HTERT RPE-1 (cell line): Measurements from ENCODE around the gene TNFSF9.

Source experiments
- in situ Hi-C: fragments of 300-500 bp; cut with MboI; formaldehyde crosslinking; loops from 4 replicates; pipeline ENCODE4 v1.14.3; 2020; ENCODE audit warnings: low sequenced_read_pairs

Gene TNFSF9

GRCh38 chr19:6530386-6531162 lies at the start of gene TNFSF9:
TSS of gene TNFSF9 (plus strand) at chr19:6531026. CDS start at chr19:6531037, 11 bp downstream.
- in situ Hi-C loops: no loop called here

GRCh38 chr19:6481541-6482342 lies 49.1 kb upstream of the TNFSF9 start, which contains the start of gene DENND1C:
TSS of gene DENND1C (minus strand) at chr19:6481787. CDS start at chr19:6481695, 92 bp downstream.
- in situ Hi-C loops: no loop called here

GRCh38 chr19:6482343-6482686 lies 48.5 kb upstream of the TNFSF9 start:
- in situ Hi-C loops: no loop called here

- in situ Hi-C loops: no loop called here
These were observed 47.6 kb upstream of the TNFSF9 start for GRCh38 chr19:6483235-6483634.

GRCh38 chr19:6484230-6484629 lies 46.6 kb upstream of the TNFSF9 start:
- in situ Hi-C loops: no loop called here

- in situ Hi-C loops: no loop called here
These were observed 46.0 kb upstream of the TNFSF9 start for GRCh38 chr19:6484831-6485230.

GRCh38 chr19:6489278-6490061 lies 41.4 kb upstream of the TNFSF9 start:
- in situ Hi-C loops: no loop called here

- in situ Hi-C loops: no loop called here
These were observed 40.7 kb upstream of the TNFSF9 start for GRCh38 chr19:6490134-6490533.

- in situ Hi-C loops: no loop called here
These were observed 38.8 kb upstream of the TNFSF9 start for GRCh38 chr19:6491802-6492592.

- in situ Hi-C loops: no loop called here
These were observed 36.3 kb upstream of the TNFSF9 start for GRCh38 chr19:6494438-6495036.

GRCh38 chr19:6495947-6496346 lies 34.9 kb upstream of the TNFSF9 start:
- in situ Hi-C loops: no loop called here

GRCh38 chr19:6498294-6499036 lies 32.4 kb upstream of the TNFSF9 start:
- in situ Hi-C loops: no loop called here

GRCh38 chr19:6499052-6499790 lies 31.6 kb upstream of the TNFSF9 start:
- in situ Hi-C loops: no loop called here

- in situ Hi-C loops: no loop called here
These were observed 29.7 kb upstream of the TNFSF9 start for GRCh38 chr19:6500837-6501739.

GRCh38 chr19:6501740-6502648 lies 28.8 kb upstream of the TNFSF9 start, which contains the start of gene TUBB4A:
TSS of gene TUBB4A (minus strand) at chr19:6502309. CDS start at chr19:6502212, 97 bp downstream.
- in situ Hi-C loops: no loop called here

GRCh38 chr19:6503407-6504201 lies 27.2 kb upstream of the TNFSF9 start:
- in situ Hi-C loops: no loop called here
